HG02938 (cell line): Measurements from ENCODE around the gene SPATA19.

ENCODE experiments used
- ATAC-seq: cut with Tn5 transposase; IDR thresholded peaks from one replicate; pipeline ENCODE4 v1.9.1; 2021; ENCODE audit warnings: mild to moderate bottlenecking, moderate library complexity; ENCODE audit not compliant: unreplicated experiment

Gene SPATA19

DNA sequence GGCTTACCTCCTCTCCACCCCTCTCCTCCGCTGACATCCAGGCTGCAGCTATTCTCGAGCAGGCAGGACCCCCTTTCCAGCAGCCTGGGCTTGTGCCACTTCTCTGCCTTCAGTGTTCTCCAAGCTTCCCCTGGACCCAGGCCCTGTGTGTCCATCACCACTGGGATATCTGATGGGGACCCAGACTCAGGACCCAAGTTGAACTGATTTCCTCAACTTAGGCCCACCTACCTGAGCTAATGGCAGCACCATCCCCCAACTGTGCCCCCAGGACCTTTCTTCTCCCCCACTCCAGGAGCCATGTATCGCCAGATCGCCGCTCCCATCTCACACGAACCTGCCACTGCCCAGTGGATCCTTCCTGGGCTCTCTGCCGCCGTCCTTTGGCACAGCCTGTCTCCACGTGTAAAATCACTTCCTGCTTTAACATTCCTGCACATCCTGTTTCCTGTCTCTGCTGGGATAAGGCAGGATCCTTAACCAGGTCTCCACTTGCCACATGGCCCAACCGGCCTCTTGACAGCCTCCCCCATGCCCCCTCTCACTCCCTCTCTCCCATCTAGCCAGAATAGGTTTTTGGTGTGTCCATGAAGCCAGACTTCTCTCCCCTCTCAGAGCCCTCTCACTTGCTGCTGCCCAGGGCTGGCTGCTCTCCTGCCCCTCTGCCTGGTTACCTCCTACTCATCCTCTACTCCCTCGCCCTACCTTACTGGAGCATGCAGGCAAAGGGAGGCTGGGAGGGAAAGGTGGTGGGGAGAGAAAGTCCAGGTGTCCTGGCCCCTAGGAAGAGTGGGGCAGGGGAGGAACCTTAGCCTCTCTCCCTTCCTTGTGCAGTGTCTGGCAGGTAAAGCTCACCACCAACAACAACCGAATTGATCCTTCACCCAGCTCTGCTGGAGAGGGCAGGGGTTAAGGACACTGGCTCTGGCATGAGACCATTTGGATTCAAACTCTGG, 9.4 kb downstream of the SPATA19 start:
- no peak for ATAC-seq

GRCh38 chr11:133834682-133835592, 10.4 kb downstream of the SPATA19 start:
- peak; percentile 88 for ATAC-seq

- no peak for ATAC-seq
Measured at GRCh38 chr11:133833898-133834681, 11.2 kb downstream of the SPATA19 start.

DNA sequence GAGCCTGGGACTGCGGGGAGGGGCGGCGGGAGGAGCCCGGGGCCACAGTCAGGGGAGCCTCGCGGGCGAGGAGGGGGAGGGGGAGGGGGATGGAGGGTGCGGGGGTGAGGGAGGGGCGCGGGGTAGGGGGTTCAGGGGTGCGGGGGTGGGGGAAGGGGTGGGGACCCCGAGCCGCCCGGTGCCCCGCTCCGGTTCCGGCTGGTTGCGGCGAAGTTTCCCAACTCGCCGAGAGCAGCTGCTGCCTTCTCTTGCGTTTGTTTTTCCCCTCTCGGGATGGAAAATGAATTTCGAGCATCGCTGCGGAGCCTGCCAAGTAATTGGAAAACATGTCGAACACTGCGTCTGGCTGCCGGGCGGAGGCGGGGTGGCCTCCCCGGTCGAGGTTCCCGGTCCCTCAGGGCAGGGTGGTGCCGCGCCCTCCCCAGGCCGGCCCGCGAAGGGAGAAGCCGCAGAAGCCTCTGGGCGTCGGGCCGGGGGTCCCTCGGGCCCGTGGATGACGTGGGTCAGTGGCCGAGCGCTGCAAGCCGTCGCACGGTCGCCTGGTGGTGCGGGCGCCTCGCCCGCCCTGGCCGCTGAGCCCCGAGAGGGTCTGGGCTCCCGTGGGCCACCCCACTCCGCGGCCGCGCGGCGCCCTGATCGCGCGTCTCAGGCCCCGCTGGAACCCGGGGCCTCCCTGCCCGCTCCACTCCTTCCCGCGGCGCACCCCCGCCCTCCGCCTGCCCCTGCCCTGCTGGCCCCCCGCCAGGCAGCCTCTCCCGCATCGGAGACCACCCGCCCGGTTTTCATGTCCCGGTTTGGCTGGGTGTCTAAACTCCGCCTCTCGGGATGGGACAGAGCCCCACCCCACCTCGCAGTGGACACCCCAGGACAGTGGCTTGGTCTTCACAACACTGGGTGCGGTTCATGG, 12.1 kb downstream of the SPATA19 start:
- ATAC-seq: no peak

- ATAC-seq: no peak
Measured at GRCh38 chr11:133832096-133832990, 13.0 kb downstream of the SPATA19 start.

- no peak for ATAC-seq
Measured at GRCh38 chr11:133830931-133831907, 14.1 kb downstream of the SPATA19 start.

DNA sequence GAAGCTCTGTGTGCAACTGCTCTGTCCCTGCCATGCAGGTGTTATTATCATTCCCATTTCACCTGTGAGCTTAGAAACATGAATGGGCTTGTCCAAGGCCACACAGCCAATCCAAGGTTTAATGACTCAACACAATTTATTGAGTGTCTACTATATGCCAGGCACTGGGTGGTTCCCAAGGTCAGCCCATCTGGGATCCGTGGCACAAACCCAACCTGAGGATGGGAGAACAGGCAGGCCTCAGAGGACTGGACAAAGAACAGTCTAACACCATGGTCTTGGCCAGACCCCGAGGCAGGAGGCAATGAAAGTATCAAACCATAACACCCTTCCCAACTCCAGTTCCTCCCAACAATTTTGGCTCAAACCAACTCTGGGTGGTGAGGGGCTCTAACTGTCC, 15.7 kb downstream of the SPATA19 start:
- no peak for ATAC-seq

DNA sequence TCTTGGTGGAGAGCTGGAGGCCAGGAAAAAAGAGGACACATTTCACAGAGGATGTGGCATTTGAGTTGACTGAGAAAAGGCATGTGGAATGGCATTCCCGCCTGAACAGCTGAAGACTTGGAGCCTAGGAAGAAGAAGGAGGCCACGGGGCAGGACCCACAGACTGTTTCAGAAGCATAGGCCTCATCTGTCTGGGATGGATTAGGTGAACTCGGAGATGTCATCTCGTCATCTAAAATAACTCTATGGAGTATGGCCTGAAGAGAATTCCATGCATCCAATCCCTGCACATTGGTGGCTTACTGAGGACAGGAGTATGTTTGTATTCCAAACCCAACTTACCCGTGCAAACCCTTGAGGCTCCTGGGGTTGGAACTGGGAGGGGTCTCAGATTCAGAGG, 16.4 kb downstream of the SPATA19 start:
- no peak for ATAC-seq

- no peak for ATAC-seq
Measured at GRCh38 chr11:133827556-133827955, 17.8 kb downstream of the SPATA19 start.

- ATAC-seq: no peak
Measured at GRCh38 chr11:133826866-133827265, 18.4 kb downstream of the SPATA19 start.

- no peak for ATAC-seq
Measured at GRCh38 chr11:133825666-133826065, 19.6 kb downstream of the SPATA19 start.

DNA sequence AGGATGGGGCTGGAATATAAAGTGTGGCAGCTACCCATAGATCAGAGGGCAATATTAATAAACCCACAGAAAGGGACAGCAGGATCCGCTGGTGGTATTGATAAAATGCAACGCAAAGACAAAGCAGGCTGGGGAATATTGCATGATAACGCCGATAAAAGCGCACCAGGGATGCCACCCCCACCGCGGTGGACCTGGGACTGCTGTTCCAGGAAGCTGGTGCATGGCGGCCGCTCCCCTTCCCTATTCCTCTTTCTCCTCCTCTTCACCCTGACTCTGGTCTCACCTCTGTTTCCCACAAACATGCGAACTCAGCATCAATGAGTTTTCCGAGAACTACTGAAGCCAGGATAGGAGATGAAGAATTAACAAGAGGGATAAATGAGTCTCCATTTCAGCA, 20.2 kb downstream of the SPATA19 start:
- no peak for ATAC-seq

GRCh38 chr11:133824593-133824992, 20.7 kb downstream of the SPATA19 start:
- no peak for ATAC-seq

GRCh38 chr11:133823614-133824013, 21.7 kb downstream of the SPATA19 start:
- ATAC-seq: no peak

- ATAC-seq: no peak
Measured at GRCh38 chr11:133823211-133823610, 22.1 kb downstream of the SPATA19 start.

GRCh38 chr11:133821776-133822175, 23.5 kb downstream of the SPATA19 start:
- ATAC-seq: peak; percentile 78

- no peak for ATAC-seq
Measured at GRCh38 chr11:133819746-133820315, 25.5 kb downstream of the SPATA19 start.
